ENCODE measurements around the gene CNGB1. TPM values are rescaled to one million over a fixed set of nuclear protein-coding genes. Genes with fewer than 3 reads are reported as not detected.
"Not testable (repeated sequence)": the region's sequence is repeated elsewhere in the genome, so short reads cannot be mapped to it uniquely, and the experiment has no call there.

CNGB1 gene
- total RNA-seq, 1 experiment from 2014 or later: not detected

DNA sequence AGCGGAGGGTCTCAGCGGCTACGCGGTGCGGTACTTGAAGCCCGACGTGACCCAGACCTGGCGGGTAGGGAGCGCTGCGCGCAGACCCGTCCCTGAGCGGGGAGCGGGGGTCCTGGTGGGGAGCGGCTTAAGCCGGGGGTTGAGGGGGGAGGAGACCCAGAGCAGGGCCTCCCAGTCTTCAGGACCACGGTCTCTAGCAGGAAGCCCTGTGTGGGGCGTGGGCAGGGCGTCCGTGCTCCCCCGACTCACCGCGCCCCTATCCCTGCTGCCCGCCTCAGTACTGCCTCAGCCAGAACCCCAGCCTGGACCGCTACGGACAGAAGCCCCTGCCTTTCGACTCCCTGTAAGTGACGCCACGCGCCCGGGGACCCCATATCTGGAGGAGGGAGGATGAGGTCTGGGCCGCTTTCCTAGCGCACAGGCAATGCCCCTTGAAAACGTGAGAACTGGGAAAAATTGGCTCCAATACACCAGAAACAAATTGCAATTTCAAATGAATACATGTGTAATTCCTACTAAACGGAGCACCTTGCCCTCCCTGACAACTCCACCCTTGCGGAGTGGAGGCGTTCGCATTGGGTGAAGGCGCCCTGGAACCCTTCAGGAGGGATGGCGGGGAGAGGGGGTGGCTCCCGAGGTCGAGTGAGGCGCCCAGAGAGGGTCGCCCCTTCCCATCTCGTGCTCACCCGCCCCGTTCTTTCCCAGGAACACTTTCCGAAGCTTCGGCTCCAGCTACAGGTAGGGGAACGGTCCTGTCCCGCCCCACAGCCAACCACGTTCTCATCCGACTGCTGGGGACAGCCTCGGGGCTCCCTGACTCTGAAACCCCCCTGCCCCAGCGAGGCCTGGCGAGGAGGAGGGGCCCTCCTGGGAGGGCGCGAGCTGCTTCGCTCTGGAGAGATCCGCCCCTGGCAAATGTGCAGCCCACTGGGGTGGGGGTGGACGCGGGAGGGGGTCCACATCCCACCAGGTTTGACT, 14.6 kb upstream of the CNGB1 start:
- Histone ChIP-seq H3K27me3 (peaks cover 7% of the 10 kb centered on the region), H3K4me3 (peak overlapping the region; percentile 32), H3K36me3 (no peaks in the 10 kb centered on the region), H3K9me3 (no peaks in the 10 kb centered on the region)
- DNase-seq: no peak

DNA sequence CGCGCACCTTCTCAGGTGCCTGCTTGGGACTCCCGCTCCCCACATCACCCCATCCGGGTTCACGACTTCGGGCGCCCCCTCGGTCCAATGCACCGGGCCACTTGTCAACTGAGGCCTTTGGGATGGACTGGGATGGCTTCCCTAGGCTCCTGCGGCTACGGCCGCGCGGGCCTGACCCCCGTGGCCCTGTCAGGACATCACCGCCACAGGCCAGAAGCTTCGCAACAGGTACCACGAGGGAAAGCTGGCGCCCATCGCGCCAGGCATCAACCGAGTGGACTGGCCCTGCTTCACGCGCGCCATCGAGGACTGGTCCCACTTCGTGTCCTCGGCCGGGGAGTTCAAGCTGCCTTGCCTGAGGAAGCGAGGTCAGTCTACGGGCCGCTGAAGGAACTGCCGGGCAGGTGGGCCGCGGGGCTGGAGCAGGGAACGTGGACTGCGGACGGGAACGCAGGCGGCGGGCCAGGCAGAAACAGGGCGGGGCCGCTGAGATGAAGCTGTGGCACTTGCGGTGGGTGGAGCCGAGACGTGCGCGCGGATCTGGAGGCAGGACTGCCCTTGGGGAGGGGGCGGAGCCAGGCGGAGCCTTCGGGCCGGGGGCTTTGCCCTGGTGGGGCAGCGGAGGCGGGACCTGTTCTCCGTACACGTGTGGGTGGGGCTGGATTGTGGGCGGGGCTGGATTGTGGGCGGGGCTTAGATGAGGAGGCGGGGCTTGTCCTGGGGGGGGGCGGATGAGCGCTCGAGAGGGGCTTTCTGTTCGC, 13.7 kb upstream of the CNGB1 start:
- Histone ChIP-seq H3K9me3 (no peaks in the 10 kb centered on the region), H3K27me3 (peaks cover 7% of the 10 kb centered on the region), H3K36me3 (no peaks in the 10 kb centered on the region), H3K4me3 (peak overlapping the region; percentile 32)
- DNase-seq: peak; percentile 87

DNA sequence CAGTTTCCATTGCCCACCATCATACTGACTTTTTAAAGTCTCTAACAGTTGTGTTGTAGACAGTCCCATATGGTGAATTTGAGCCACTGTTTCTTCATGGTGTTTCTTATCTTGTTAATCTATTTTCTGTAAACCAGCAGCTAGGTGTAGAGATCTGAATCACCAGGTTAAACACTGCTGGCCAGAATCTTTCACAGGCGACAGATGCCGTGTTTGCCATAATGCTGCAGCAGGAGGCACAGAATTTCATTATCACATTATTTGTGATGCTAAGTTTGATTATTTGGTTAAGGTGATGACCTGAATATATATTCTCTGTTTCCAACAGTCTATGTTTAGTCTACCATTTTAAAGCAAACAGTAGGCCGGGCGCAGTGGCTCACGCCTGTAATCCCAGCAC, 11.5 kb upstream of the CNGB1 start:
- no peak for DNase-seq
- Histone ChIP-seq H3K27me3 (peaks cover 7% of the 10 kb centered on the region), H3K36me3 (no peaks in the 10 kb centered on the region), H3K4me3 (no peak overlapping the region), H3K9me3 (no peaks in the 10 kb centered on the region)

GRCh38 chr16:57981636-57982035, 10.7 kb upstream of the CNGB1 start:
- no peak for DNase-seq

GRCh38 chr16:57979006-57979585, 8.2 kb upstream of the CNGB1 start:
- H3K9me3 ChIP-seq: no peaks in the 10 kb centered on the region
- H3K27me3 ChIP-seq: peaks cover 2% of the 10 kb centered on the region; the same call in 1 of the 2 replicates
- H3K4me3 ChIP-seq: no peak overlapping the region
- no peaks in the 10 kb centered on the region for H3K36me3 ChIP-seq
- DNase-seq: no peak

More at GRCh38 chr16:57981636-57982035, 10.7 kb upstream of the CNGB1 start:
- H3K9me3 ChIP-seq: no peaks in the 10 kb centered on the region
- no peak overlapping the region for H3K4me3 ChIP-seq
- H3K27me3 ChIP-seq: peaks cover 7% of the 10 kb centered on the region
- no peaks in the 10 kb centered on the region for H3K36me3 ChIP-seq

- H3K9me3 ChIP-seq, H3K4me3 ChIP-seq, H3K27me3 ChIP-seq, H3K36me3 ChIP-seq, DNase-seq: not testable (repeated sequence)
These were observed 7.1 kb upstream of the CNGB1 start for GRCh38 chr16:57978070-57978465.

DNA sequence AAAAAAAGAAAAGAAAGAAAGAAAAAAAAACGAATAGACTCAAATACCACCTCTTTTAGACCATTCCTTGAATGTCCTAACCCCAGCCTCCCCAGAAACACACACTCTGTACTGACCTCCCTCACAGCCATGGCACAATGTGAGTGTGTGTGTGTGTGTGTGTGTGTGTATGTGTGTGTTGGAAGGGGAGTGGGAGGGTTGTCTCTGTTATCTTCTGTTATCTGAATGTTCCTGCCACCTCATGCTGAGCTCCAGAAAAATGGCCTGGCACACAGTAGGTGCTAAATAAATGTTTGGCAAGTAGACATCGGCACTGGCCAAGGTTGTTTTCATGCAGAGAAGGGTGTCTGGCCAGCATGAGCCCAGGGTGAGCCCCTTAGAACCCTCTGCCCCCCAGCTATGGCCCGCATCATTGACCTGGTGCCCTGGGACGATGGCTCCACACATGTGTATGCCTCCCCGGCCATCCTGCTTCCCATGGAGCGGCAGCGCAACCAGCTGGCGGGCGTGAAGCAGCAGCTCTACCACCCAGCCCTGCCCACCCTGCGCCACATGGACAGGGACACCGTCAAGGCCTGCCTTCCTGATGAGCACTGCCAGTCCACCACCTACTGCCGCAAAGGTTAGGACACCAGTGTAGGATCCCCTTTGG, 6.6 kb upstream of the CNGB1 start:
- peak; percentile 42 for DNase-seq

DNA sequence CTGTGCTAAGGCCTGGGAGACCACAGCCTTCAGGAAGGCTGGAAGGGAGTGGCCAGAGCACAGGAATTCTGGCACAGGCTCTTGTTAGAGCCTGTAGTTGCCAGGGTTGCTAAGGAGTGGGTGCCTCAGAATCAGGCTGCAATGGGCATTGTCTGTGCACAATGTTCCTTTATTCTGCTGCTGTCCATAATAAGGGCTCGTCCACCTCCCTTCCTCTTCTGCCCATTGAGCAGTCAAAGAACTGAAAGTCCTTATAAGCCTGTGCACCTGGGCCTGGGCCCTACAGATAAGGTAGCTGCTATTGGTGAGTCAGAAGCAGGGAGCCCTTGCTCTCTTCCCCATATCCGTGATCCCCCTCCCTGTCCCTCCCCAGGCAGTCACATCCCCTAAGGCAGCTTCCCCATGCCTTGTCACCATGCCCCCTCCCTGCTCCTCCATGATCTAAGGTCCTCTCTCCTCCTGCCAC, 5.4 kb upstream of the CNGB1 start:
- Histone ChIP-seq H3K36me3 (no peaks in the 10 kb centered on the region), H3K4me3 (no peak overlapping the region), H3K27me3 (no peaks in the 10 kb centered on the region), H3K9me3 (no peaks in the 10 kb centered on the region)
- peak; percentile 68 for DNase-seq

More for the DNA sequence above, 6.6 kb upstream of the CNGB1 start:
- Histone ChIP-seq H3K27me3 (peaks cover 2% of the 10 kb centered on the region; the same call in 1 of the 2 replicates), H3K9me3 (no peaks in the 10 kb centered on the region), H3K36me3 (no peaks in the 10 kb centered on the region), H3K4me3 (no peak overlapping the region)

GRCh38 chr16:57972306-57972705, 1.4 kb upstream of the CNGB1 start:
- H3K9me3 ChIP-seq: no peaks in the 10 kb centered on the region
- H3K36me3 ChIP-seq: no peaks in the 10 kb centered on the region
- no peak overlapping the region for H3K4me3 ChIP-seq
- DNase-seq: no peak
- no peaks in the 10 kb centered on the region for H3K27me3 ChIP-seq

GRCh38 chr16:57971848-57972247, 920 bp upstream of the CNGB1 start:
- no peaks in the 10 kb centered on the region for H3K9me3 ChIP-seq
- H3K4me3 ChIP-seq: no peak overlapping the region
- H3K27me3 ChIP-seq: no peaks in the 10 kb centered on the region
- no peaks in the 10 kb centered on the region for H3K36me3 ChIP-seq
- DNase-seq: no peak

DNA sequence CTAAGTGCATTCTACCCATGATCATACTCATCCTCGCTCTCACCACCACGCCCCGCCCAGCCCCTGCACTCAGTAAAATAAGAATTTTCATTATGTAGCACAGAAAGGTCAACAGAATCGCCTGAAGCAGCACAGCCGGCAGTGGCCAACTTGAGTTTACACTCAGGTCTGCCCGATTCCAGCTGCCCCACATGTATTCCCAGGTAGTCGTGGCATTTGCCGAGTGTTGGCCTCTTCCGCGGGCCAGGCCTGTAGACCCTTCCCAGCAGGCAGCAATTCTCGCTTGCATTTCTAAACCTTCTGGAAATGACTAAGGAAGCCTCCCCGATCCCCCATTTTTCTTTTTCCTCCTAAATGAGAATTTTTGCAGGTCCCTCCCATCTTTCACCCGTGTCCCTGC, 609 bp downstream of the CNGB1 start:
- no peak for DNase-seq
- Histone ChIP-seq H3K27me3 (no peaks in the 10 kb centered on the region), H3K9me3 (no peaks in the 10 kb centered on the region), H3K36me3 (no peaks in the 10 kb centered on the region), H3K4me3 (no peak overlapping the region)

DNA sequence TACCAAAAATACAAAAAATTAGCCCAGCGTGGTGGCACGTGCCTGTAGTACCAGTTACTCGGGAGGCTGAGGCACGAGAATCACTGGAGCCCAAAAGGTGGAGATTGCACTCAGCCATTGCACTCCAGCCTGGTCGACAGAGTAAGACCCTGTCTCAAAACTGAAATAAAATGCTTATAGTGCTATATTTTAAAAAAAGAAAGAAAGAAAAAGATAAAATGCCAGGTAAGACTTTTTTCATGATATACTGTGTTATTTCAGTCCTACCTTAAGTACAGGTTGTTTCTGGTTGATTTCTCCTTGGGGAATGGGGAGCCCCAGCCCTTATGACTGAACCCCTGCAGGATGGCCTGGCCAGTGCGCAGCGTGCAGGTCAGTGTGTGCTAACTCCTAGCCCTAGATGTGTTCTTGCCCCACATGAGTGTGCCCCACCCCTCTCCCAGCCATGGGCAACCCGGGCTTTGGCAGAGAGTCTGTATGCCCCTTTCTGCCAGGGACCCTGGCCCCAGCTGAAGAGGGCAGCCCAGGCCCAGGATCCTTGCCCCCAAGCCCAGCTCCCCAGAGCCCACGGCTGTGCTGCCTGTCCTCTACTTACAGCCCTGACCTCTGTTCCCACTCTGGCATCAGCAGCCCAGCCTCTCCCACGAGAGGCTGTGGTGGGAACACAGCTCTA, 1.3 kb downstream of the CNGB1 start:
- Histone ChIP-seq H3K4me3 (no peak overlapping the region), H3K36me3 (no peaks in the 10 kb centered on the region), H3K27me3 (no peaks in the 10 kb centered on the region), H3K9me3 (no peaks in the 10 kb centered on the region)
- no peak for DNase-seq

DNA sequence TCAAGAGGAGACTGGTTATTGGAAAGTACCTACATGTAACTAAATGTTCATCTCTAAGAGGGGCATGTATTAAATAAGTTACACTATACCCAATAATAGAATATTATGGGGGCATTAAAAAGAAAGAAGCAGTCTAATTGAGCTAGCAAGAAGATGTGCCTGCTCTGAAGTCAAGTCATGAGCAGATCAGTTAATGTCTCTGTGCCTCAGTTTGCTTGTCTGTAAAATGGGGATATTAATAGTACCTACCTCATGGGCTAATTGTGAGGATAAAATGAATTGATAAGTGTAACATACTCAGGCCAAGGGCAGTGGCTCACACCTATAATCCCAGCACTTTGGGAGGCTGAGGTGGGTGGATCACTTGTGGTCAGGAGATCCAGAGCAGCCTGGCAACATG, 3.0 kb downstream of the CNGB1 start:
- Histone ChIP-seq H3K36me3 (no peaks in the 10 kb centered on the region), H3K27me3 (no peaks in the 10 kb centered on the region), H3K9me3 (no peaks in the 10 kb centered on the region), H3K4me3 (no peak overlapping the region)
- DNase-seq: no peak

DNA sequence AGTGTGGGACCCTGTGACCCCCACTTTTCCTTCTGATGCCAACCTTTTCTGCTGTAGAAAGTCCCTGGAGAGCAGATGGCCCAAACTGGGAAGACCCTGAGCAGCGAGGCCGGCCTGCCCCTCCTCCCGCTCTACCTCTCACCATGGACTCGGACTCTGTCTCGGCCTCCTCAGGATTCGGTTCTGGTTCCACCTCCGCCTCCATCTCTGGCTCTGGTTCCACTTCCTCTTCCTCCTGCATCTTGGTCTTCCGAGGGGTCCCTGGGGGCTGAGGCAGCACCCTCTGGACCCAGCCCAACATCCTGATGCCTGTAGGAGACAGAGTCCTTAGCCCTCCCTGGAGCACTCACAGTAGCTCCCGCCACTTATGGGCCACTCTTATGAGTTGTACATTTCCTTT, 3.9 kb downstream of the CNGB1 start:
- no peak overlapping the region for H3K4me3 ChIP-seq
- no peaks in the 10 kb centered on the region for H3K27me3 ChIP-seq
- no peak for DNase-seq
- H3K9me3 ChIP-seq: no peaks in the 10 kb centered on the region
- no peaks in the 10 kb centered on the region for H3K36me3 ChIP-seq

GRCh38 chr16:57966204-57966771, 4.6 kb downstream of the CNGB1 start:
- no peak overlapping the region for H3K4me3 ChIP-seq
- no peaks in the 10 kb centered on the region for H3K9me3 ChIP-seq
- peak; percentile 95 for DNase-seq
- no peaks in the 10 kb centered on the region for H3K36me3 ChIP-seq
- H3K27me3 ChIP-seq: no peaks in the 10 kb centered on the region
